Small intestine (tissue), 7 donors: ENCODE measurements around the gene REG3G. TPM values are rescaled to one million over a fixed set of nuclear protein-coding genes. Genes with fewer than 3 reads are reported as not detected.

Experiments used
- DNase-seq, 2 donors: peaks; one replicate each; pipeline versions ENCODE4 v3.0.0 to v3.0.0-alpha.2; 2013
- FAIRE-seq: peaks from 2 replicates; lab custom pipeline; 2012; peaks lifted over from hg19 to GRCh38; lab: Jason Lieb, UNC
- H3K27ac ChIP-seq, 3 donors: one replicate each; pipeline ENCODE4 v1.5.1; 2013; ENCODE audit warnings: low read length in 2 of 3, mild to moderate bottlenecking in 2 of 3, control low read depth in 1 of 3, inconsistent platforms in 1 of 3, low read depth in 1 of 3, moderate library complexity in 1 of 3
- H3K27me3 ChIP-seq, 3 donors: one replicate each; pipeline ENCODE4 v1.6.1; 2013; ENCODE audit warnings: low read length in 3 of 3, inconsistent platforms in 1 of 3; ENCODE audit not compliant: control insufficient read depth in 3 of 3, insufficient read depth in 3 of 3
- H3K36me3 ChIP-seq, 3 donors: one replicate each; pipeline ENCODE4 v1.6.1; 2013; ENCODE audit warnings: low read length in 3 of 3, inconsistent platforms in 1 of 3, low read depth in 1 of 3, mild to moderate bottlenecking in 1 of 3, moderate library complexity in 1 of 3; ENCODE audit not compliant: control insufficient read depth in 3 of 3, insufficient read depth in 2 of 3
- H3K4me1 ChIP-seq, 3 donors: one replicate each; pipeline ENCODE4 v1.6.1; 2013; ENCODE audit warnings: low read length in 2 of 3, inconsistent platforms in 1 of 3, low read depth in 1 of 3, mild to moderate bottlenecking in 1 of 3, moderate library complexity in 1 of 3; ENCODE audit not compliant: control insufficient read depth in 3 of 3, insufficient read depth in 2 of 3
- H3K4me3 ChIP-seq, 3 donors: one replicate each; pipeline ENCODE4 v1.5.1; 2013; ENCODE audit warnings: low read length in 3 of 3, control low read depth in 1 of 3, inconsistent platforms in 1 of 3, low read depth in 1 of 3, mild to moderate bottlenecking in 1 of 3, moderate library complexity in 1 of 3
- H3K9me3 ChIP-seq, 2 donors: one replicate each; pipeline ENCODE4 v1.6.1; 2013; ENCODE audit warnings: low read depth in 1 of 2, low read length in 1 of 2; ENCODE audit not compliant: control insufficient read depth in 2 of 2, insufficient read depth in 1 of 2
- WGBS, 3 donors: extraction: QIAGEN DNeasy Blood & Tissue Kit; methylation state at CpG; one replicate each; pipeline ENCODE4 v1.1.7; 2013; 5-methylcytosine and 5-hydroxymethylcytosine counted together
- polyA plus RNA-seq, 4 donors: library from polyadenylated mRNA; stranded (reverse) in 3 of 4; unstranded in 1 of 4; fragments of 200-250 nt in 3 of 4; fragments of 120-200 nt in 1 of 4; gene quantifications; one replicate each; pipeline versions ENCODE4 v1.2.1 to v1.2.3, GENCODE V29; 2013
- donor health status: healthy with polysubstance abuse.
- donor health status: control.
- donor health status: control.
- donor health status: Bipolar disorder and iron deficiency.
- donor health status: healthy.

The REG3G gene
- polyA plus RNA-seq, 4 donors, result 0.89 to 11.9 (median 4.2) TPM

DNA sequence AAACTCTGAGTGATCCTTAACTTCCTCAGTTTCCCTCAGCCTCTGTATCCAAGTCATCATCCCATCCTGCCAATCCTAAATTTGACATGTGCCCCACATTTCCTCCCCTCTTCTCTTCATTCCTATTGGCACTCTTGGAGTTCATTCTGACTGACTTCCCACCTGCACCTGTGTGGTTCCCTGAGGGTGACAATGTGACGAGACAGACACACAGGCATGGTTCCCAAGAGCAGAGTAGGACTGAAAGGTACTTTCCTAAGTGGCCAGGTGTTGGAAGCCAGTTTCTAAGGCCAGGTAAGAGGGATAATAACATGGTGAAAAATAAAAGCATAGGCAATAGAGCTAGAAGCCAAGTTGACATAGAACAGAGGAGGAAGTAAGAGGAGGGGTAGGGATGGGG, 24.2 kb upstream of the REG3G start:
- 76 to 89% (median 84%) methylated on average over 1 of the region's 1 CpG for WGBS, 3 donors
- FAIRE-seq, result no peak

GRCh38 chr2:79004680-79005079, 20.8 kb upstream of the REG3G start:
- Histone ChIP-seq H3K4me3 (no peak overlapping the region), H3K27ac (no peak overlapping the region), H3K27me3 (no peaks in the 10 kb centered on the region), H3K9me3 (no peaks in the 10 kb centered on the region), H3K36me3 (no peaks in the 10 kb centered on the region), H3K4me1 (peaks cover 0 to 5% (median 0%) of the 10 kb centered on the region in 3 donors)
- no peak for DNase-seq
- WGBS, 3 donors, result 26 to 37% (median 35%) methylated on average over 5 of the region's 5 CpGs
- no peak for FAIRE-seq

More for the DNA sequence above, 24.2 kb upstream of the REG3G start:
- Histone ChIP-seq H3K36me3 (no peaks in the 10 kb centered on the region), H3K4me3 (no peak overlapping the region), H3K9me3 (no peaks in the 10 kb centered on the region), H3K27me3 (no peaks in the 10 kb centered on the region), H3K4me1 (peaks cover 0 to 5% (median 0%) of the 10 kb centered on the region in 3 donors), H3K27ac (no peak overlapping the region)
- no peak for DNase-seq

DNA sequence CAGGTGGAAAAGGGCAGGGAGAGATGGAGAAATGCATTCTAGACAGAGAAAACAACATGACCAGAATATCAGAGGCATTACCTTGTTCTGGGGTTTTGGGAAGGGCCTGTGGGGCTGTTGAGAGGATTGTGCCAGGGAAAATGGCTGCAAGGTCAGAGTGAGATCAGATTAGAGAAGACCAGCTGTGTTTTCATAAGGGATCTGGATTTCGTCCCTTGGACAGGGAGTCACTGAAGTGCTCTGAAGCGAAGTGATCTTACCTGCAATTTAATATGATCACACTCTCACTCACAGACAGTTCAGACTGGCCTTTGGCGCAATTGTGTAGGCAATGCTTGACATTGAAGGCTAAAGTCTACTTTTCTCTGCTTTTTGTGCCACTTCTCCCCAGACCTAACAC, 20.3 kb upstream of the REG3G start:
- DNase-seq (no peak), FAIRE-seq (no peak)
- Histone ChIP-seq H3K36me3 (no peaks in the 10 kb centered on the region), H3K4me3 (no peak overlapping the region), H3K27me3 (no peaks in the 10 kb centered on the region), H3K4me1 (peaks cover 0 to 5% (median 0%) of the 10 kb centered on the region in 3 donors), H3K9me3 (no peaks in the 10 kb centered on the region), H3K27ac (no peak overlapping the region)
- WGBS, 3 donors, result 21 to 46% (median 28%) methylated on average over 3 of the region's 3 CpGs

- Histone ChIP-seq H3K36me3 (no peaks in the 10 kb centered on the region), H3K4me1 (peaks cover 0 to 5% (median 0%) of the 10 kb centered on the region in 3 donors), H3K9me3 (no peaks in the 10 kb centered on the region), H3K27me3 (no peaks in the 10 kb centered on the region), H3K27ac (no peak overlapping the region), H3K4me3 (no peak overlapping the region)
- DNase-seq (no peak), FAIRE-seq (no peak)
- WGBS, 3 donors, result 73 to 94% (median 77%) methylated on average over 2 of the region's 2 CpGs
Observed at GRCh38 chr2:79009388-79009787, 16.1 kb upstream of the REG3G start.

GRCh38 chr2:79011496-79011895, 14.0 kb upstream of the REG3G start:
- DNase-seq (peak in 1 of 2 donors; percentile 35), FAIRE-seq (no peak)
- Histone ChIP-seq H3K36me3 (no peaks in the 10 kb centered on the region), H3K4me1 (no peaks in the 10 kb centered on the region), H3K4me3 (no peak overlapping the region), H3K27ac (no peak overlapping the region), H3K27me3 (no peaks in the 10 kb centered on the region), H3K9me3 (no peaks in the 10 kb centered on the region)
- 30 to 69% (median 63%) methylated on average over 4 of the region's 4 CpGs for WGBS, 3 donors

- FAIRE-seq (no peak), DNase-seq (peak in 1 of 2 donors; percentile 75)
- no peaks in the 10 kb centered on the region for H3K27me3 ChIP-seq
- no peak overlapping the region for H3K4me3 ChIP-seq
- H3K27ac ChIP-seq, result no peak overlapping the region
- WGBS, 3 donors, result 20 to 49% (median 26%) methylated on average over 6 of the region's 6 CpGs
- H3K36me3 ChIP-seq, result no peaks in the 10 kb centered on the region
- peaks cover 0 to 4% (median 0%) of the 10 kb centered on the region in 3 donors for H3K4me1 ChIP-seq
- H3K9me3 ChIP-seq, result no peaks in the 10 kb centered on the region
Observed at GRCh38 chr2:79013629-79014028, 11.9 kb upstream of the REG3G start.

DNA sequence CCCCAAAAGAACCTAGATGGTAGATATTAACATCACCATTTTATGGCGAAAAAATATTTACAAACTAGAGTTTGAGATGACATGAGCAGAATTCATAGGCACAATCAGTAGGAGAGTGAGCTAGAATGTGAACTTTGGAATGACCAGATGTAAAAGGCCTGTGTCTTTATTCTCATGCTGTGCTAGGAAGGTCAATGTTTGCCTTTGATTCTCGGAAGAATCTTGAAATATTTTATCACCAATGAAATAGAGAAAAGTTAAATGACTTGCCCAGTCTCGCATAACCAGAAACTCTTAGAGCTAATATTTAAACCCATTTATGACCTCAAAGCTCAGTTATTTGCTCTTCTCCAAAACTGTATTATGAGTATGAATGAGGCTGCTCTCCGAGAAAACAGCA, 9.2 kb upstream of the REG3G start:
- H3K36me3 ChIP-seq, result no peaks in the 10 kb centered on the region
- peaks cover 0 to 4% (median 0%) of the 10 kb centered on the region in 3 donors for H3K4me1 ChIP-seq
- no peak overlapping the region for H3K27ac ChIP-seq
- peak; percentile 14 to 56 for DNase-seq
- 37 to 59% (median 47%) methylated on average over 4 of the region's 4 CpGs for WGBS, 3 donors
- no peaks in the 10 kb centered on the region for H3K9me3 ChIP-seq
- H3K27me3 ChIP-seq, result no peaks in the 10 kb centered on the region
- no peak for FAIRE-seq
- no peak overlapping the region for H3K4me3 ChIP-seq

- Histone ChIP-seq H3K4me1 (peaks cover 0 to 10% (median 6%) of the 10 kb centered on the region in 3 donors), H3K27me3 (peaks cover 0 to 2% (median 0%) of the 10 kb centered on the region in 3 donors), H3K4me3 (no peak overlapping the region), H3K36me3 (no peaks in the 10 kb centered on the region), H3K9me3 (no peaks in the 10 kb centered on the region), H3K27ac (no peak overlapping the region)
- WGBS, 3 donors, result 53 to 75% (median 68%) methylated on average over 4 of the region's 4 CpGs
- FAIRE-seq (no peak), DNase-seq (no peak)
Observed at GRCh38 chr2:79026061-79026460, 559 bp downstream of the REG3G start.

DNA sequence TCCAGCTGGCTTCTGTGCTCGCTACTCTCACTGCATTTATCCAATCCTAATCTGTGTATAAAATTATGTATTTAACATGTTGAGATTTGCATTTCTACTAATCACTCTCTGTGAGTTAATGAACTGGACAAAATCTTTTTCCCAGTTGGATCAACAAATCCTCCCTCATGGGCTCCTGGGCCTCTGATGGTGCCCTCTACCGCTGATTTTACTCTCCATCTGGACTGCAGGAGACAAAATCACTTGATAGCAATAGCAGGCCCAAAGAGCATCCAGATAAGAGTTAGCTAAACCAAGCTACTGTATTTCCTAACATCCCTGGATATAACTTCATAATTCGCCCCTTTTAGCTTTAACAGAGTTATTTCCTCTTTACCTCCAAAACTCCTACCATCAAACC, 14.4 kb downstream of the REG3G start:
- no peak overlapping the region for H3K27ac ChIP-seq
- no peaks in the 10 kb centered on the region for H3K9me3 ChIP-seq
- H3K36me3 ChIP-seq, result no peaks in the 10 kb centered on the region
- no peak for FAIRE-seq
- WGBS, 3 donors, result 34 to 64% (median 48%) methylated on average over 3 of the region's 3 CpGs
- no peak overlapping the region for H3K4me3 ChIP-seq
- H3K4me1 ChIP-seq, result peaks cover 0 to 10% (median 0%) of the 10 kb centered on the region in 3 donors
- DNase-seq, result peak in 1 of 2 donors; percentile 17
- no peaks in the 10 kb centered on the region for H3K27me3 ChIP-seq
